Measurements from ENCODE around the gene FREM1.

Gene FREM1

GRCh38 chr9:14869671-14870070, 40.6 kb downstream of the FREM1 start:
- no peak overlapping the region for H3K27ac ChIP-seq (ENCODE audit: low read depth, low read length)
- H3F3A ChIP-seq (ENCODE audit: insufficient read depth), result no peaks in the 10 kb centered on the region
- H3K79me2 ChIP-seq (ENCODE audit: insufficient read depth, low read length), result no peaks in the 10 kb centered on the region
- no peaks in the 10 kb centered on the region for H4K20me1 ChIP-seq (ENCODE audit: low read depth, low read length)
- H2AFZ ChIP-seq (ENCODE audit: low read depth, low read length, severe bottlenecking), result no peak overlapping the region
- H3K27me3 ChIP-seq (ENCODE audit: low read length), result no peaks in the 10 kb centered on the region
- H3K9ac ChIP-seq (ENCODE audit: low read length), result no peak overlapping the region
- TF ChIP-seq EZH2phosphoT487 (conservative IDR thresholded peaks at IDR 0.05; ENCODE audit: low read length), result no peak
- no peak for TF ChIP-seq CTCF (IDR thresholded peaks at IDR 0.05; ENCODE audit: insufficient read depth, low read length, poor library complexity, severe bottlenecking)
- no peak overlapping the region for H3K4me3 ChIP-seq (ENCODE audit: insufficient read depth, low read length, poor library complexity, severe bottlenecking)
- no peak overlapping the region for H3K4me2 ChIP-seq (ENCODE audit: low read depth, low read length, poor library complexity, severe bottlenecking)
- no peaks in the 10 kb centered on the region for H3K9me2 ChIP-seq (replicated peaks; ENCODE audit: insufficient read depth, low read length)
- H3K36me3 ChIP-seq (ENCODE audit: low read length), result no peaks in the 10 kb centered on the region
- H3K9me3 ChIP-seq (ENCODE audit: insufficient read depth, low read length), result no peaks in the 10 kb centered on the region

- Histone ChIP-seq H3K4me3 (ENCODE audit: insufficient read depth, low read length, poor library complexity, severe bottlenecking) (no peak overlapping the region), H3K27me3 (ENCODE audit: low read length) (no peaks in the 10 kb centered on the region), H3K79me2 (ENCODE audit: insufficient read depth, low read length) (no peaks in the 10 kb centered on the region)
Measured at GRCh38 chr9:14868772-14869583, 41.2 kb downstream of the FREM1 start.

DNA sequence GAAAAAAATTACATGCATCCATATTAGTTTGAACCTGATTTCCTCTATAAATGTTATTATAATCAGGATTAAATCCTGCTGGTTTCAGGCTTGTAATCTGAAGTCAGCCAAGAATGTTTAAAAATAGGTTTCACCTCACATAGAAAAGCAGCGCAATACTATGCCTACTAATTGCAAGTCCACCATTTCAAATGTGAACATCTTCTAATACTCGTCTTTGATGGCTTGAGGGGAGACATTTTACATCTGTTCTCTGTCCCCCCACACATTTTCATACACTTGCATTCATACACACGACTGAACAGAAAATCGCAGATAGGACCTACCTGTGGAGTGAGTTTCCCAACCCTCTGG, 41.8 kb downstream of the FREM1 start:
- no peaks in the 10 kb centered on the region for H4K20me1 ChIP-seq (ENCODE audit: low read depth, low read length)

More at GRCh38 chr9:14868772-14869583, 41.2 kb downstream of the FREM1 start:
- no peak overlapping the region for H3K4me2 ChIP-seq (ENCODE audit: low read depth, low read length, poor library complexity, severe bottlenecking)
- H3K9me2 ChIP-seq (replicated peaks; ENCODE audit: insufficient read depth, low read length), result no peaks in the 10 kb centered on the region
- no peak overlapping the region for H2AFZ ChIP-seq (ENCODE audit: low read depth, low read length, severe bottlenecking)
- H3K9me3 ChIP-seq (ENCODE audit: insufficient read depth, low read length), result no peaks in the 10 kb centered on the region
- H3F3A ChIP-seq (ENCODE audit: insufficient read depth), result no peaks in the 10 kb centered on the region
- no peak for TF ChIP-seq CTCF (IDR thresholded peaks at IDR 0.05; ENCODE audit: insufficient read depth, low read length, poor library complexity, severe bottlenecking)
- no peak for TF ChIP-seq EZH2phosphoT487 (conservative IDR thresholded peaks at IDR 0.05; ENCODE audit: low read length)
- H3K27ac ChIP-seq (ENCODE audit: low read depth, low read length), result no peak overlapping the region
- no peaks in the 10 kb centered on the region for H3K36me3 ChIP-seq (ENCODE audit: low read length)
- H3K9ac ChIP-seq (ENCODE audit: low read length), result no peak overlapping the region
- H4K20me1 ChIP-seq (ENCODE audit: low read depth, low read length), result no peaks in the 10 kb centered on the region

More for the DNA sequence above, 41.8 kb downstream of the FREM1 start:
- TF ChIP-seq CTCF (IDR thresholded peaks at IDR 0.05; ENCODE audit: insufficient read depth, low read length, poor library complexity, severe bottlenecking) (no peak), EZH2phosphoT487 (conservative IDR thresholded peaks at IDR 0.05; ENCODE audit: low read length) (no peak)
- Histone ChIP-seq H3K4me2 (ENCODE audit: low read depth, low read length, poor library complexity, severe bottlenecking) (no peak overlapping the region), H3K4me3 (ENCODE audit: insufficient read depth, low read length, poor library complexity, severe bottlenecking) (no peak overlapping the region), H3K27me3 (ENCODE audit: low read length) (no peaks in the 10 kb centered on the region), H3K79me2 (ENCODE audit: insufficient read depth, low read length) (no peaks in the 10 kb centered on the region), H3K27ac (ENCODE audit: low read depth, low read length) (no peak overlapping the region), H3F3A (ENCODE audit: insufficient read depth) (no peaks in the 10 kb centered on the region), H2AFZ (ENCODE audit: low read depth, low read length, severe bottlenecking) (no peak overlapping the region), H3K9me2 (replicated peaks; ENCODE audit: insufficient read depth, low read length) (no peaks in the 10 kb centered on the region), H3K36me3 (ENCODE audit: low read length) (no peaks in the 10 kb centered on the region), H3K9me3 (ENCODE audit: insufficient read depth, low read length) (no peaks in the 10 kb centered on the region), H3K9ac (ENCODE audit: low read length) (no peak overlapping the region)

Measured in SU-DHL-6 (cell line).